Measurements from ENCODE around the gene POR. TPM values are rescaled to one million over a fixed set of nuclear protein-coding genes. Genes with fewer than 3 reads are reported as not detected.

POR gene
- total RNA-seq, 1 experiment from 2014 or later, result 205 TPM

- no peaks in the 10 kb centered on the region for H3K79me2 ChIP-seq (ENCODE audit: low read depth)
- no TSS peak for BruUV-seq (replicated peaks)
- no peaks in the 10 kb centered on the region for H3K9me2 ChIP-seq (ENCODE audit: insufficient read depth)
- H3F3A ChIP-seq (ENCODE audit: insufficient read depth, low read depth), result no peaks in the 10 kb centered on the region
- ChIA-PET POLR2A (ENCODE audit: unreplicated experiment) (no interaction called here), CTCF (no interaction called here)
- H3K4me2 ChIP-seq, result no peak overlapping the region
- no peak overlapping the region for H3K27ac ChIP-seq
- H3K4me3 ChIP-seq, result no peak overlapping the region
- no peaks in the 10 kb centered on the region for H4K20me1 ChIP-seq (ENCODE audit: insufficient read depth)
- H2AFZ ChIP-seq, result no peak overlapping the region
- H3K4me1 ChIP-seq (replicated peaks; ENCODE audit: insufficient read depth), result no peaks in the 10 kb centered on the region
- DNase-seq, result no peak
- H3K9me3 ChIP-seq (ENCODE audit: insufficient read depth, low read depth), result no peaks in the 10 kb centered on the region
- TF ChIP-seq EZH2 (IDR thresholded peaks at IDR 0.05; ENCODE audit: low read depth) (no peak), CTCF (conservative IDR thresholded peaks at IDR 0.05) (no peak)
- intact Hi-C loops (cut with micrococcal nuclease; ENCODE audit: unreplicated experiment), result no loop called here
- H3K27me3 ChIP-seq (ENCODE audit: insufficient read depth, low read depth), result no peaks in the 10 kb centered on the region
- peaks cover 9% of the 10 kb centered on the region; the same call in 1 of the 2 replicates for H3K36me3 ChIP-seq (ENCODE audit: low read depth)
Measured at GRCh38 chr7:75969182-75969581, 54.2 kb downstream of the POR start.

- no peak for TF ChIP-seq CTCF (conservative IDR thresholded peaks at IDR 0.05)
- TF ChIP-seq EZH2 (IDR thresholded peaks at IDR 0.05; ENCODE audit: low read depth), result no peak
- H3K27ac ChIP-seq, result no peak overlapping the region
- H3K9me2 ChIP-seq (ENCODE audit: insufficient read depth), result no peaks in the 10 kb centered on the region
- no peaks in the 10 kb centered on the region for H3K4me1 ChIP-seq (replicated peaks; ENCODE audit: insufficient read depth)
- 0 out of 2 replicates have a peak, but pooled peaks cover 4% of the 10 kb centered on the region for H3F3A ChIP-seq (ENCODE audit: insufficient read depth, low read depth)
- no peak overlapping the region for H2AFZ ChIP-seq
- H3K4me2 ChIP-seq, result no peak overlapping the region
- H3K79me2 ChIP-seq (ENCODE audit: low read depth), result no peaks in the 10 kb centered on the region
- intact Hi-C loops (cut with micrococcal nuclease; ENCODE audit: unreplicated experiment), result no loop called here
- ChIA-PET CTCF (no interaction called here), POLR2A (ENCODE audit: unreplicated experiment) (no interaction called here)
- peaks cover 9% of the 10 kb centered on the region; the same call in 1 of the 2 replicates for H3K36me3 ChIP-seq (ENCODE audit: low read depth)
- no peaks in the 10 kb centered on the region for H3K9me3 ChIP-seq (ENCODE audit: insufficient read depth, low read depth)
- no peak overlapping the region for H3K4me3 ChIP-seq
- DNase-seq, result no peak
- BruUV-seq (replicated peaks), result no TSS peak
- H3K27me3 ChIP-seq (ENCODE audit: insufficient read depth, low read depth), result no peaks in the 10 kb centered on the region
- no peaks in the 10 kb centered on the region for H4K20me1 ChIP-seq (ENCODE audit: insufficient read depth)
Measured at GRCh38 chr7:75969704-75970498, 54.9 kb downstream of the POR start.

GRCh38 chr7:75971309-75971960, 56.5 kb downstream of the POR start:
- intact Hi-C loops (cut with micrococcal nuclease; ENCODE audit: unreplicated experiment), result no loop called here
- no peaks in the 10 kb centered on the region for H3K9me3 ChIP-seq (ENCODE audit: insufficient read depth, low read depth)
- H3K79me2 ChIP-seq (ENCODE audit: low read depth), result no peaks in the 10 kb centered on the region
- H3K4me1 ChIP-seq (replicated peaks; ENCODE audit: insufficient read depth), result no peaks in the 10 kb centered on the region
- ChIA-PET POLR2A (ENCODE audit: unreplicated experiment) (no interaction called here), CTCF (no interaction called here)
- no peak overlapping the region for H3K4me3 ChIP-seq
- H3K27ac ChIP-seq, result no peak overlapping the region
- no peaks in the 10 kb centered on the region for H4K20me1 ChIP-seq (ENCODE audit: insufficient read depth)
- no peak overlapping the region for H2AFZ ChIP-seq
- H3K4me2 ChIP-seq, result no peak overlapping the region
- H3K36me3 ChIP-seq (ENCODE audit: low read depth), result peaks cover 9% of the 10 kb centered on the region; the same call in 1 of the 2 replicates
- no peak for TF ChIP-seq CTCF (conservative IDR thresholded peaks at IDR 0.05)
- no peaks in the 10 kb centered on the region for H3K27me3 ChIP-seq (ENCODE audit: insufficient read depth, low read depth)
- BruUV-seq (replicated peaks), result no TSS peak
- H3F3A ChIP-seq (ENCODE audit: insufficient read depth, low read depth), result 0 out of 2 replicates have a peak, but pooled peaks cover 4% of the 10 kb centered on the region
- H3K9me2 ChIP-seq (ENCODE audit: insufficient read depth), result no peaks in the 10 kb centered on the region
- no peak for DNase-seq

Data from PC-9 (cell line).